Liver (tissue), 3 donors: ENCODE measurements around the gene RAMAC.

Experiments used
- CTCF ChIP-seq: fragments of 150-350 bp; IDR thresholded peaks from 2 replicates; pipeline ENCODE4 v1.5.1; 2017; ENCODE audit warnings: improper control_type of control experiment, low read depth, low read length; ENCODE audit not compliant: missing input control
- EGR1 ChIP-seq, 2 donors: IDR thresholded peaks; 2 replicates each; pipeline ENCODE4 v1.6.1; 2016 to 2018; ENCODE audit warnings: antibody characterized with exemption in 2 of 2, low read depth in 2 of 2
- GABPA ChIP-seq, 2 donors: IDR thresholded peaks in 1 of 2; conservative IDR thresholded peaks in 1 of 2; 2 replicates each; pipeline ENCODE4 v1.6.1; 2016; ENCODE audit warnings: antibody characterized with exemption in 2 of 2, mild to moderate bottlenecking in 1 of 2, moderate library complexity in 1 of 2
- NR2F2 ChIP-seq: IDR thresholded peaks from 2 replicates; pipeline ENCODE4 v1.6.1; 2016; ENCODE audit warnings: antibody characterized with exemption
- RAD21 ChIP-seq, 2 donors: IDR thresholded peaks; 2 replicates each; pipeline ENCODE4 v1.6.1; 2016; ENCODE audit warnings: antibody characterized with exemption in 2 of 2, mild to moderate bottlenecking in 2 of 2
- donor health status: healthy.
- donor health status: healthy.

GRCh38 chr15:82999905-83000671 is 14.1 kb downstream of the RAMAC start:
- TF ChIP-seq CTCF (peak; percentile 60), NR2F2 (no peak), GABPA (IDR thresholded peaks at IDR 0.05 in 1 of 2, conservative IDR thresholded peaks at IDR 0.05 in 1 of 2) (no peak), EGR1 (IDR thresholded peaks at IDR 0.05; ENCODE audit: low read depth in 2 of 2) (no peak), RAD21 (IDR thresholded peaks at IDR 0.05) (peak; percentile 95)
